Measurements from ENCODE around the gene VASH1. TPM values are rescaled to one million over a fixed set of nuclear protein-coding genes. Genes with fewer than 3 reads are reported as not detected.

Gene VASH1
- total RNA-seq, 1 donor from 2014 or later, result 13.6 TPM

DNA sequence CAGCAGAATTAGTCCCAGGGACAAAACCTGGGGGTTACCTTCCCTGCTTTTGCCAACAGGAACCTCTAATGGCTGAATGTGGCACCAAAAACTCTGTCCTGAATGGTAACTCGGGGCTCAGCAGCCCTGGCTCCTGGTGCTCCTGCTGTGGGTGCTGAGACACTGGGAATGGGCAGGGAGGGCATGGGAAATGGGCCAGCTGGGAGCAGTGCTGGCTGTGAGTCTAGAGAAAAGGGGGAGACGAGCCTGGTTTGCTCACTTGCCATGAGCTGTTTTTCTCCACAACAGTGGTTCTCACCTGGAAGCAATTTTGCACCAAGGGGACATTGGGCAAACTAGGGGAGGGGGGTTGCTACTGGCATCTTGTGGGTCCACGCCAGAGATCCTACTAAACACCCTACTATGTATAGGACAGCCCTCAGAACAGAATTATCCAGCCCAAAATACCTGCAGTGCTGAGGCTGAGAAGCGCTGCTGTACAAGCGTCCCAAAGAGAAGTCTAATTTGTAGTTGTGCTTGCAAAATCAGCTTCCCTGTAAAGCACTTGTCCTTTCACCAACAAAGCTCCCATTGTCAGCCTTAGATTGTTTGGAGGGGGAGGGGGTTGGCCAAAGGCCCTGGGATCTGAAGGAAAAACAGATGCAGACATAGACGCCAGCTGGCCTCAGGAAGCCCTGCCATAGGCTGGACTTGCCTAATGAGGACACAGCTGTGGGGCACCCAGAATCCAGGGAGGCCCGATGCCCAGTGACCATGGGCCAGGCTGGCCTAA is 68.6 kb downstream of the VASH1 start:
- TF ChIP-seq, protein P1, sequence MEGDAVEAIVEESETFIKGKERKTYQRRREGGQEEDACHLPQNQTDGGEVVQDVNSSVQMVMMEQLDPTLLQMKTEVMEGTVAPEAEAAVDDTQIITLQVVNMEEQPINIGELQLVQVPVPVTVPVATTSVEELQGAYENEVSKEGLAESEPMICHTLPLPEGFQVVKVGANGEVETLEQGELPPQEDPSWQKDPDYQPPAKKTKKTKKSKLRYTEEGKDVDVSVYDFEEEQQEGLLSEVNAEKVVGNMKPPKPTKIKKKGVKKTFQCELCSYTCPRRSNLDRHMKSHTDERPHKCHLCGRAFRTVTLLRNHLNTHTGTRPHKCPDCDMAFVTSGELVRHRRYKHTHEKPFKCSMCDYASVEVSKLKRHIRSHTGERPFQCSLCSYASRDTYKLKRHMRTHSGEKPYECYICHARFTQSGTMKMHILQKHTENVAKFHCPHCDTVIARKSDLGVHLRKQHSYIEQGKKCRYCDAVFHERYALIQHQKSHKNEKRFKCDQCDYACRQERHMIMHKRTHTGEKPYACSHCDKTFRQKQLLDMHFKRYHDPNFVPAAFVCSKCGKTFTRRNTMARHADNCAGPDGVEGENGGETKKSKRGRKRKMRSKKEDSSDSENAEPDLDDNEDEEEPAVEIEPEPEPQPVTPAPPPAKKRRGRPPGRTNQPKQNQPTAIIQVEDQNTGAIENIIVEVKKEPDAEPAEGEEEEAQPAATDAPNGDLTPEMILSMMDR (IDR thresholded peaks at IDR 0.05; ENCODE audit: insufficient read depth, low read depth, low read length), result no peak
- TF ChIP-seq EZH2 (IDR thresholded peaks at IDR 0.05; ENCODE audit: insufficient read depth, low read length), result no peak
- H3K9ac ChIP-seq (ENCODE audit: low read length), result no peak overlapping the region
- Mint-ChIP-seq H3K27me3 (ENCODE audit: low read depth, unreplicated experiment) (peaks cover 23% of the 10 kb centered on the region), H3K9me3 (ENCODE audit: unreplicated experiment) (peaks cover 2% of the 10 kb centered on the region), H3K36me3 (ENCODE audit: low read depth, unreplicated experiment) (no peaks in the 10 kb centered on the region), H3K4me3 (ENCODE audit: unreplicated experiment) (no peak overlapping the region), H3K4me1 (ENCODE audit: low read depth, unreplicated experiment) (peaks cover 6% of the 10 kb centered on the region), H3K27ac (ENCODE audit: unreplicated experiment) (no peak overlapping the region)
- H3K27me3 ChIP-seq (ENCODE audit: insufficient read depth, low read length), result peaks cover 15% of the 10 kb centered on the region
- H3K4me1 ChIP-seq (ENCODE audit: insufficient read depth, low read length), result no peaks in the 10 kb centered on the region
- H2AFZ ChIP-seq (ENCODE audit: low read depth, low read length), result no peak overlapping the region
- H3K36me3 ChIP-seq (ENCODE audit: insufficient read depth, low read length), result no peaks in the 10 kb centered on the region
- no peak for DNase-seq (ENCODE audit: low read depth)
- H3K9me3 ChIP-seq (ENCODE audit: insufficient read depth, low read depth, low read length), result no peaks in the 10 kb centered on the region
- H3K4me3 ChIP-seq (ENCODE audit: insufficient read depth, low read depth, low read length), result no peak overlapping the region
- no peak overlapping the region for H3K27ac ChIP-seq (ENCODE audit: low read depth, low read length)
- H3K79me2 ChIP-seq (ENCODE audit: insufficient read depth, low read length), result no peaks in the 10 kb centered on the region
- no peaks in the 10 kb centered on the region for H4K20me1 ChIP-seq (ENCODE audit: insufficient read depth, low read length)
- no peak for FAIRE-seq
- no peak overlapping the region for H3K4me2 ChIP-seq (ENCODE audit: low read length)

DNA sequence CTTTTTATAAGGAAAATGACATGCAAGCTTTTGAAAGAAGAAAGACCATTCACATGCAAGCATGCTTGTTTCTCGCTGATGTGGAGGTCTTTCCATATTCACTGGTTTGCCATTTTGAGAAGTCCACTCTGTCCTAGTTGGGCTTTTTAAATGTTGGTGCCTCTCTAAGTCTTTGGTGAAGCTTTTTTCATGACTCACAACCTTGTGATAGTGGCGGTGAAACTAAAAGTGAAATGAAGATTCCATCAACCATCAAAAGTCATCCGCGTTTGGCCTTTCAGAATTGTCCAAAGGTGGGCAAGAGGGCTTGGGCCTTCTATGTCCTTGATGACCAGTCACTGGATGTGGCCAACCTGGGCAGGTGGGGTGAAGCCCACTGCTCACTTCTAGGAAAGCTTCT is 69.3 kb downstream of the VASH1 start:
- Mint-ChIP-seq H3K27ac (ENCODE audit: unreplicated experiment) (no peak overlapping the region), H3K36me3 (ENCODE audit: low read depth, unreplicated experiment) (no peaks in the 10 kb centered on the region), H3K9me3 (ENCODE audit: unreplicated experiment) (peaks cover 2% of the 10 kb centered on the region), H3K4me3 (ENCODE audit: unreplicated experiment) (no peak overlapping the region), H3K27me3 (ENCODE audit: low read depth, unreplicated experiment) (peaks cover 16% of the 10 kb centered on the region), H3K4me1 (ENCODE audit: low read depth, unreplicated experiment) (peaks cover 6% of the 10 kb centered on the region)
- H4K20me1 ChIP-seq (ENCODE audit: insufficient read depth, low read length), result no peaks in the 10 kb centered on the region
- H3K4me3 ChIP-seq (ENCODE audit: insufficient read depth, low read depth, low read length), result no peak overlapping the region
- H3K36me3 ChIP-seq (ENCODE audit: insufficient read depth, low read length), result no peaks in the 10 kb centered on the region
- FAIRE-seq (no peak), DNase-seq (ENCODE audit: low read depth) (no peak)
- H3K4me1 ChIP-seq (ENCODE audit: insufficient read depth, low read length), result no peaks in the 10 kb centered on the region
- H3K4me2 ChIP-seq (ENCODE audit: low read length), result no peak overlapping the region
- H3K9me3 ChIP-seq (ENCODE audit: insufficient read depth, low read depth, low read length), result no peaks in the 10 kb centered on the region
- TF ChIP-seq EZH2 (IDR thresholded peaks at IDR 0.05; ENCODE audit: insufficient read depth, low read length), result no peak
- TF ChIP-seq, protein P1 (IDR thresholded peaks at IDR 0.05; ENCODE audit: insufficient read depth, low read depth, low read length), result no peak
- H3K9ac ChIP-seq (ENCODE audit: low read length), result no peak overlapping the region
- no peaks in the 10 kb centered on the region for H3K79me2 ChIP-seq (ENCODE audit: insufficient read depth, low read length)
- peaks cover 14% of the 10 kb centered on the region for H3K27me3 ChIP-seq (ENCODE audit: insufficient read depth, low read length)
- no peak overlapping the region for H2AFZ ChIP-seq (ENCODE audit: low read depth, low read length)
- no peak overlapping the region for H3K27ac ChIP-seq (ENCODE audit: low read depth, low read length)

DNA sequence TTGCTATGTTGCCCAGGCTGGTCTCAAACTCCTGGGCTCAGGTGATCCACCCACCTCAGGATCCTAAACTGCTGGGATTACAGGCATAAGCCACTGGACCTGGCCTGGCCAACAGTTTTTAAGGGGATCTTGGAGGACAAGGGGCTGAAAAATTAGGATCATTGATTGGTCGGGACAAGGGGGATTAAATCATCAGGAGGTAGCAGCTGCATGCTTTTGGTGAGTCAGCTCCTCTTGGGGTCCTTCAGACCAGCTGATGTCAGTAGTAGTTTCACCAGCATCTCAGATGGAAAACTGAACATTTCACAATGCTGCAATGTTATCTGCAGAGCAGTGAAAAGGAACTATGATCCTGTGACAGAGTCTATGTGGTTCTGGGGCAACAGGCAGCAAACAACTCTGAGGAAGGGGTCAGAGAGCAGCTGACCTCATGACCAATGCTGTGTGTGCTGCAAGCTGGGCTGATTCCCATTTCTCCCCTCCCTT is 71.3 kb downstream of the VASH1 start:
- no peak for FAIRE-seq
- Mint-ChIP-seq H3K27me3 (ENCODE audit: low read depth, unreplicated experiment) (peaks cover 11% of the 10 kb centered on the region), H3K36me3 (ENCODE audit: low read depth, unreplicated experiment) (no peaks in the 10 kb centered on the region), H3K9me3 (ENCODE audit: unreplicated experiment) (peaks cover 2% of the 10 kb centered on the region), H3K4me1 (ENCODE audit: low read depth, unreplicated experiment) (peaks cover 6% of the 10 kb centered on the region), H3K4me3 (ENCODE audit: unreplicated experiment) (no peak overlapping the region), H3K27ac (ENCODE audit: unreplicated experiment) (no peak overlapping the region)
- no peak overlapping the region for H3K4me3 ChIP-seq (ENCODE audit: insufficient read depth, low read depth, low read length)
- no peak for DNase-seq (ENCODE audit: low read depth)
- peaks cover 11% of the 10 kb centered on the region for H3K27me3 ChIP-seq (ENCODE audit: insufficient read depth, low read length)
- H3K4me2 ChIP-seq (ENCODE audit: low read length), result no peak overlapping the region
- TF ChIP-seq EZH2 (IDR thresholded peaks at IDR 0.05; ENCODE audit: insufficient read depth, low read length), result no peak
- TF ChIP-seq, protein P1 (IDR thresholded peaks at IDR 0.05; ENCODE audit: insufficient read depth, low read depth, low read length), result no peak
- H3K27ac ChIP-seq (ENCODE audit: low read depth, low read length), result no peak overlapping the region
- no peaks in the 10 kb centered on the region for H4K20me1 ChIP-seq (ENCODE audit: insufficient read depth, low read length)
- no peaks in the 10 kb centered on the region for H3K9me3 ChIP-seq (ENCODE audit: insufficient read depth, low read depth, low read length)
- no peaks in the 10 kb centered on the region for H3K79me2 ChIP-seq (ENCODE audit: insufficient read depth, low read length)
- H3K36me3 ChIP-seq (ENCODE audit: insufficient read depth, low read length), result no peaks in the 10 kb centered on the region
- H3K4me1 ChIP-seq (ENCODE audit: insufficient read depth, low read length), result no peaks in the 10 kb centered on the region
- no peak overlapping the region for H3K9ac ChIP-seq (ENCODE audit: low read length)
- H2AFZ ChIP-seq (ENCODE audit: low read depth, low read length), result no peak overlapping the region
